Measurements from ENCODE around the gene FUT1.

The FUT1 gene

GRCh38 chr19:48750351-48750750 is 2.1 kb downstream of the FUT1 start:
- no peaks in the 10 kb centered on the region for H3K9me2 ChIP-seq (replicated peaks; ENCODE audit: low read depth, low read length)
- no peak overlapping the region for H3K4me3 ChIP-seq (ENCODE audit: low read length, poor library complexity, severe bottlenecking)
- H3K4me2 ChIP-seq (ENCODE audit: low read depth, low read length, poor library complexity, severe bottlenecking) = no peak overlapping the region
- no peak overlapping the region for H3K9ac ChIP-seq (ENCODE audit: low read depth, low read length, poor library complexity, severe bottlenecking)
- no peaks in the 10 kb centered on the region for H3K36me3 ChIP-seq (ENCODE audit: insufficient read depth, low read length)
- no peaks in the 10 kb centered on the region for H3F3A ChIP-seq (ENCODE audit: low read depth)
- H3K9me3 ChIP-seq (ENCODE audit: insufficient read depth, low read depth, low read length) = no peaks in the 10 kb centered on the region
- H2AFZ ChIP-seq (ENCODE audit: low read length) = no peak overlapping the region
- H3K27me3 ChIP-seq (ENCODE audit: insufficient read depth, low read length, poor library complexity, severe bottlenecking) = no peaks in the 10 kb centered on the region
- no peaks in the 10 kb centered on the region for H3K4me1 ChIP-seq (ENCODE audit: insufficient read depth, low read length, poor library complexity, severe bottlenecking)
- no peaks in the 10 kb centered on the region for H3K79me2 ChIP-seq (ENCODE audit: insufficient read depth, low read length)
- no peaks in the 10 kb centered on the region for H4K20me1 ChIP-seq (ENCODE audit: insufficient read depth, low read length, poor library complexity, severe bottlenecking)
- no peak for TF ChIP-seq CTCF (conservative IDR thresholded peaks at IDR 0.05; ENCODE audit: low read length)
- no peak for TF ChIP-seq EZH2phosphoT487 (IDR thresholded peaks at IDR 0.05; ENCODE audit: borderline replicate concordance)

GRCh38 chr19:48749571-48750198 is 2.8 kb downstream of the FUT1 start:
- H3K9me2 ChIP-seq (replicated peaks; ENCODE audit: low read depth, low read length) = no peaks in the 10 kb centered on the region
- no peak overlapping the region for H3K9ac ChIP-seq (ENCODE audit: low read depth, low read length, poor library complexity, severe bottlenecking)
- H3K4me1 ChIP-seq (ENCODE audit: insufficient read depth, low read length, poor library complexity, severe bottlenecking) = peaks cover under 1% of the 10 kb centered on the region
- H2AFZ ChIP-seq (ENCODE audit: low read length) = no peak overlapping the region
- H3K9me3 ChIP-seq (ENCODE audit: insufficient read depth, low read depth, low read length) = no peaks in the 10 kb centered on the region
- H3K79me2 ChIP-seq (ENCODE audit: insufficient read depth, low read length) = no peaks in the 10 kb centered on the region
- H3K4me2 ChIP-seq (ENCODE audit: low read depth, low read length, poor library complexity, severe bottlenecking) = no peak overlapping the region
- no peaks in the 10 kb centered on the region for H3F3A ChIP-seq (ENCODE audit: low read depth)
- H3K27me3 ChIP-seq (ENCODE audit: insufficient read depth, low read length, poor library complexity, severe bottlenecking) = no peaks in the 10 kb centered on the region
- TF ChIP-seq CTCF (conservative IDR thresholded peaks at IDR 0.05; ENCODE audit: low read length) = no peak
- TF ChIP-seq EZH2phosphoT487 (IDR thresholded peaks at IDR 0.05; ENCODE audit: borderline replicate concordance) = no peak
- no peaks in the 10 kb centered on the region for H3K36me3 ChIP-seq (ENCODE audit: insufficient read depth, low read length)
- H4K20me1 ChIP-seq (ENCODE audit: insufficient read depth, low read length, poor library complexity, severe bottlenecking) = no peaks in the 10 kb centered on the region
- H3K4me3 ChIP-seq (ENCODE audit: low read length, poor library complexity, severe bottlenecking) = no peak overlapping the region

DNA sequence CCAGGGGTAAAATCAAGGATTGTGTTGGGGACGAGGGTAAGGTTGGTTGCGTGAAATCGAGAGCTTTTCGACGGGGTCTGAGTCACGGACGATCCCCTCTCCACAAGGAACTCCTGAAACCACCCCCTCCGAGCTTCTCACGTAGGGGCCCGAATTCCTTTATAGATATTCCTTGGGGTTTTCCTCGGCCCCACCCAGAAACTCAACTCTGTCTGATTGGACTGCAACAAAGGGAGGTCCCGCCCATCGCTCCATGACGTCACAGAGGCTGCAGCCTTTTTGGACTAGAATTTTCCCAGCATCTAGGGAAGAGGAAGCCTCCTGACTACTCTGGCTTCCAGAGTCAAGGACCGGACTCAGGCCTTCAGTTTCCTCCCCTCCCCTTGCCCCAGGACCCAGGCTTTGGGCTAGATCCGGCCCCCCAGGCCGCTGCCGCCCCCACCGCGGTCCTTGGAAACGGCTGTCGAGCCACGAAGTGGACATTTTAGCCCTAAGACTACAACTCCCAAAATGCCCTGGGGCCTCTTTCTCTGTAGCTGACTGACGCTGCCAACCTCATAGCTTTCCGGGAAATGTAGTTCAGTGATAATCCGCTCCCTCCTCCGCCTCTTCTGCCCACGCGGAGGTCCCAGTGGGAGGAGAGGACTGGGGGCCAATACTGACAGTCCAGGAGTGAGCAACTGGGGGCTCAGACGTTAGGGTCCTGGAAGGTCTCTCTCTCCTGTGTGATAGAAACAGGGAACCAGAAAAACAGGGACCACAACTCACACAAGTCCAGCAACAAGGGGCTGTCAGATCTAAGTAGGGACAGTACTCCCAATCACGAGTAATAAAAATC is 5.5 kb downstream of the FUT1 start, which contains the start of gene IZUMO1:
Gene IZUMO1, minus strand, starts transcription at position 172 of the 838 bp plus-strand sequence. CDS start 1,050 bp downstream, outside the sequence.
- no peaks in the 10 kb centered on the region for H3K9me3 ChIP-seq (ENCODE audit: insufficient read depth, low read depth, low read length)
- H3K27me3 ChIP-seq (ENCODE audit: insufficient read depth, low read length, poor library complexity, severe bottlenecking) = no peaks in the 10 kb centered on the region
- no peaks in the 10 kb centered on the region for H3K36me3 ChIP-seq (ENCODE audit: insufficient read depth, low read length)
- H3K4me2 ChIP-seq (ENCODE audit: low read depth, low read length, poor library complexity, severe bottlenecking) = no peak within 1 kb of the TSS
- H3K4me3 ChIP-seq (ENCODE audit: low read length, poor library complexity, severe bottlenecking) = no peak within 1 kb of the TSS
- H3F3A ChIP-seq (ENCODE audit: low read depth) = no peaks in the 10 kb centered on the region
- no peaks in the 10 kb centered on the region for H3K79me2 ChIP-seq (ENCODE audit: insufficient read depth, low read length)
- H3K9me2 ChIP-seq (replicated peaks; ENCODE audit: low read depth, low read length) = no peaks in the 10 kb centered on the region
- no peak within 1 kb of the TSS for H2AFZ ChIP-seq (ENCODE audit: low read length)
- no peak within 1 kb of the TSS for H3K9ac ChIP-seq (ENCODE audit: low read depth, low read length, poor library complexity, severe bottlenecking)
- peaks cover 5% of the 10 kb centered on the region for H3K4me1 ChIP-seq (ENCODE audit: insufficient read depth, low read length, poor library complexity, severe bottlenecking)
- TF ChIP-seq CTCF (conservative IDR thresholded peaks at IDR 0.05; ENCODE audit: low read length) (no peak), EZH2phosphoT487 (IDR thresholded peaks at IDR 0.05; ENCODE audit: borderline replicate concordance) (no peak)
- H4K20me1 ChIP-seq (ENCODE audit: insufficient read depth, low read length, poor library complexity, severe bottlenecking) = no peaks in the 10 kb centered on the region

All from Loucy (cell line).